ENCODE data around the gene MEX3C. TPM values are rescaled to one million over a fixed set of nuclear protein-coding genes. Genes with fewer than 3 reads are reported as not detected.

MEX3C gene
- total RNA-seq, 2 donors from 2014 or later = 16.5 to 16.6 TPM

DNA sequence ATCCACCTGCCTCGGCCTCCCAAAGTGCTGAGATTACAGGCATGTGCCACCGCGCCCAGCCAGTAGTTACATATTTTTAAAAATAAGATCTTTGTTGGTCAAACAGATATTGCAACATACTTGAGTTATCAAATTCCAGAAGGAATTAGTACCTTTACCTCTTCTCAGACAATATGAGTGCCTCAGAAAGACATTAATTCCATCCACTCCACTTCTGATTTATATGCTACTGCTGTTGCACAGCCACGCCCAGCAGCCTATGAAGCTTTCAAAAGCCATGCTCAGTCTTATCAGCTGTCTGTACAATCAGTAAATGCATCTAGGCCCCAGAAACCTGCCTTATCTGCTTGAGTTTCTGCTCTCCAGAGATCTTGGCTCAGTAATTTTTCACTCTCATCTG is 47.8 kb downstream of the MEX3C start:
- H3K4me1 ChIP-seq = no peaks in the 10 kb centered on the region
- ATAC-seq (no peak), DNase-seq (no peak)
- intact Hi-C loops (cut with DNase I) = no loop called here
- 86 to 88% methylated on average over 4 of the region's 4 CpGs for WGBS, 2 donors
- no peak for TF ChIP-seq POLR2A (IDR thresholded peaks at IDR 0.05)
- TF ChIP-seq, protein P1, sequence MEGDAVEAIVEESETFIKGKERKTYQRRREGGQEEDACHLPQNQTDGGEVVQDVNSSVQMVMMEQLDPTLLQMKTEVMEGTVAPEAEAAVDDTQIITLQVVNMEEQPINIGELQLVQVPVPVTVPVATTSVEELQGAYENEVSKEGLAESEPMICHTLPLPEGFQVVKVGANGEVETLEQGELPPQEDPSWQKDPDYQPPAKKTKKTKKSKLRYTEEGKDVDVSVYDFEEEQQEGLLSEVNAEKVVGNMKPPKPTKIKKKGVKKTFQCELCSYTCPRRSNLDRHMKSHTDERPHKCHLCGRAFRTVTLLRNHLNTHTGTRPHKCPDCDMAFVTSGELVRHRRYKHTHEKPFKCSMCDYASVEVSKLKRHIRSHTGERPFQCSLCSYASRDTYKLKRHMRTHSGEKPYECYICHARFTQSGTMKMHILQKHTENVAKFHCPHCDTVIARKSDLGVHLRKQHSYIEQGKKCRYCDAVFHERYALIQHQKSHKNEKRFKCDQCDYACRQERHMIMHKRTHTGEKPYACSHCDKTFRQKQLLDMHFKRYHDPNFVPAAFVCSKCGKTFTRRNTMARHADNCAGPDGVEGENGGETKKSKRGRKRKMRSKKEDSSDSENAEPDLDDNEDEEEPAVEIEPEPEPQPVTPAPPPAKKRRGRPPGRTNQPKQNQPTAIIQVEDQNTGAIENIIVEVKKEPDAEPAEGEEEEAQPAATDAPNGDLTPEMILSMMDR (IDR thresholded peaks at IDR 0.05) = no peak
- no peak overlapping the region for H3K27ac ChIP-seq
- H3K9me3 ChIP-seq = no peaks in the 10 kb centered on the region
- H3K36me3 ChIP-seq (replicated peaks in 1 of 2; ENCODE audit: insufficient read depth in 1 of 2, low read depth in 2 of 2) = no peaks in the 10 kb centered on the region
- no peaks in the 10 kb centered on the region for H3K27me3 ChIP-seq
- H3K4me3 ChIP-seq = no peak overlapping the region

DNA sequence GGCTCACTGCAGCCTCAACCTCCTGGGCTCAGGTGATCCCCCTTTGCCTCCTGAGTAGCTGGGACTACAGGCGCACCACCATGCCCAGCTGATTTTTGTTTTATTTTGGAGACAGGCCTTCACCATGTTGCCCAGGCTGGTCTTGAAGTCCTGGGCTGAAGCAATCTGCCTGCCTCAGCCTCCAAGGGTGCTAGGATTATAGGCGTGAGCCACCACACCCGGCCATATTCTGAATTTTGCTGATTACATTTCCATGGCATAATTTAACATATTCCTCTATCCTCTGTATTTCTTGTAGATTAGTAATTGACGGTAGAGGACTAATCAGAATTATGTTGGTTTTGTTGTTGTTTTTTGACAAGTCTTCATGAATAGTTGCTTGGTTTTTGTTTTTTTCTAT is 50.6 kb downstream of the MEX3C start:
- 77 to 95% methylated on average over 4 of the region's 4 CpGs for WGBS, 2 donors
- no peak for DNase-seq
- Histone ChIP-seq H3K36me3 (replicated peaks in 1 of 2; ENCODE audit: insufficient read depth in 1 of 2, low read depth in 2 of 2) (no peaks in the 10 kb centered on the region), H3K27ac (no peak overlapping the region), H3K4me1 (no peaks in the 10 kb centered on the region), H3K4me3 (no peak overlapping the region), H3K27me3 (no peaks in the 10 kb centered on the region), H3K9me3 (no peaks in the 10 kb centered on the region)
- intact Hi-C loops (cut with DNase I) = no loop called here
- TF ChIP-seq POLR2A (IDR thresholded peaks at IDR 0.05) = no peak
- TF ChIP-seq, protein P1 (IDR thresholded peaks at IDR 0.05) = no peak
- no peak for ATAC-seq

DNA sequence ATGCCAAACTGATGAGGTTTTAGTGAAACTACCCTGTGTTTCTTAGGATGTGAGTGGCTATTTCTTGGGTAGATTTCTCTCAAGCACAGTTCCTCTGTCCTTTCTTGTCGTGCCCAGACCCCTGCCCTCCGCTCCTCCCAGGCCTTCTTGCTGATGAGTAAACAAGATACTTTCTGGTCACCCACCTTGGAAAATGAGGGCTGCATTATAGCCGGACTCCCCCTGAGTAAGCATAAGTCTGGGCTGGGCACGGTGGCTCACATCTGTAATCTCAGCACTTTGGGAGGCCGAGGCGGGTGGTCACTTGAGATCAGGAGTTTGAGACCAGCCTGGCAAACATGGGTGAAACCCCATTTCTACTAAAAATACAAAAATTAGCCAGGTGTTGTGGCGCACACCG is 58.5 kb downstream of the MEX3C start:
- intact Hi-C loops (cut with DNase I) = no loop called here
- DNase-seq (no peak), ATAC-seq (no peak)
- Histone ChIP-seq H3K4me1 (no peaks in the 10 kb centered on the region), H3K27ac (no peak overlapping the region), H3K9me3 (no peaks in the 10 kb centered on the region), H3K36me3 (replicated peaks in 1 of 2; ENCODE audit: insufficient read depth in 1 of 2, low read depth in 2 of 2) (no peaks in the 10 kb centered on the region), H3K4me3 (no peak overlapping the region), H3K27me3 (no peaks in the 10 kb centered on the region)
- 93 to 94% methylated on average over 8 of the region's 8 CpGs for WGBS, 2 donors
- TF ChIP-seq POLR2A (IDR thresholded peaks at IDR 0.05) = no peak
- TF ChIP-seq, protein P1 (IDR thresholded peaks at IDR 0.05) = no peak

DNA sequence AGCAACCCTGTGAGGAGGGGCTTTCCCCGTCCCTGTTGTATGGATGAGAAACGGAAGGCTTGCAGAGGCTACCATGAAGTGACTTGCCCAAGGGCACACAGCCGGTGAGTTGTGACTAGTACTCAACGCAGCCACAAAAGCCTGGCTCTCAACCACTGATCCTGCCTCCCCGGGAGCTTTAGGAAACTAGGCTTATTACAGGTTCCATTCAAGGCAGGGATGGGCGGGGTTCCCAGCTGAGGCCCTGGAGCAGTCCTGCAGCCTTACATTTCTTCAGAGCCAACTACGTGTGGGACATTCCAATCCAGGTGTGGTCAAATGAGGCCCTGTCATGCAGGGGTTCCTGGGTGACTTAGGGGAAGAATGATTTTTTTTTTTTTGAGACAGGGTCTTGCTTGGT is 59.6 kb downstream of the MEX3C start:
- ATAC-seq (no peak), DNase-seq (no peak)
- Histone ChIP-seq H3K27me3 (no peaks in the 10 kb centered on the region), H3K4me1 (no peaks in the 10 kb centered on the region), H3K27ac (no peak overlapping the region), H3K4me3 (no peak overlapping the region), H3K9me3 (no peaks in the 10 kb centered on the region), H3K36me3 (replicated peaks in 1 of 2; ENCODE audit: insufficient read depth in 1 of 2, low read depth in 2 of 2) (no peaks in the 10 kb centered on the region)
- WGBS, 2 donors = 81 to 90% methylated on average over 6 to 7 of the region's 7 CpGs
- intact Hi-C loops (cut with DNase I) = no loop called here
- TF ChIP-seq, protein P1 (IDR thresholded peaks at IDR 0.05) = no peak
- TF ChIP-seq POLR2A (IDR thresholded peaks at IDR 0.05) = no peak

DNA sequence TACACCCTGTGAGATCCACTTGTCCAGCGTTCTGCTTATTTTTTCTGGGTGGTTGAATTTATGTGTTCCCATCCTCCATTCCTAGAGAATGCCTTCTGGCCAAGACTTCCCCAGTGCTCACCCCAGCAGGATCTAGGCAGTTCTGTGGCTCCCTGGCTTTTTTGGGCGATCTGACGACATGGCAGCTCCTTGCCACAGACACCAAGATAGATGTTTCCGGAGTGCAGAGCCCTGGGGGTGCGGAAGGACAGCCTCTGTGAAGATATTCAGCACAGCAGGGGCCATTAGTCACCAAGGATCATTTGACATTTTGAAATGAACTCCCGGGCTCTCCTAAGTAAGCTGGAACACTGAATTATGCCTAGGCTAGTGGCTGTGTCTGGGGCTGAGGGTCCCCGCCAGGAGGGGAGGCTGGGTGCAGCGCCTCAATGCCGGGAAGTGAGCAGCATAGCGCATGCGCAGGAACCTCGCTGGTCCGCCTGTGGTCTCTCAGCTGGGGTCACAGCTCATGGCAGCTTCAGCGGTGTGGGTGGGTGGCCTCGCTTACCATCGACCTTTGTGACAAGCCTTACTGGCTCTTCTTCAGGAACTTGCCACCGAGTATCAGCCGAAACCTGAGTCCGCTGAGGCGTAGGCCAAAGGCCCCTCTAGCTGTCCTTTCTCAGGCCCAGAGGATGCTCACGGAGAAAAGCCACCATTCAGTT is 60.3 kb downstream of the MEX3C start:
- no peaks in the 10 kb centered on the region for H3K36me3 ChIP-seq (replicated peaks in 1 of 2; ENCODE audit: insufficient read depth in 1 of 2, low read depth in 2 of 2)
- no peaks in the 10 kb centered on the region for H3K4me1 ChIP-seq
- H3K27me3 ChIP-seq = no peaks in the 10 kb centered on the region
- H3K27ac ChIP-seq = no peak overlapping the region
- TF ChIP-seq POLR2A (IDR thresholded peaks at IDR 0.05) = no peak
- TF ChIP-seq, protein P1 (IDR thresholded peaks at IDR 0.05) = no peak
- 80 to 85% methylated on average over 6 to 21 of the region's 21 CpGs for whole genome bisulfite sequencing, 2 donors
- H3K4me3 ChIP-seq = no peak overlapping the region
- ATAC-seq (no peak), DNase-seq (no peak)
- H3K9me3 ChIP-seq = no peaks in the 10 kb centered on the region
- intact Hi-C loops (cut with DNase I) = no loop called here
